Urinary bladder (tissue), 4 donors: Measurements from ENCODE around the gene TTC7B. TPM values are rescaled to one million over a fixed set of nuclear protein-coding genes. Genes with fewer than 3 reads are reported as not detected.

Experiments used
- DNase-seq: peaks from one replicate; pipeline ENCODE4 v3.0.0-alpha.2; 2015; ENCODE audit errors: extremely low spot score
- H3K27ac ChIP-seq: one replicate; pipeline ENCODE4 v1.5.1; 2013; ENCODE audit warnings: low read depth, mild to moderate bottlenecking, moderate library complexity
- H3K36me3 ChIP-seq: one replicate; pipeline ENCODE4 v1.6.1; 2013; ENCODE audit warnings: mild to moderate bottlenecking, moderate library complexity; ENCODE audit not compliant: insufficient read depth
- H3K4me1 ChIP-seq: one replicate; pipeline ENCODE4 v1.6.1; 2013; ENCODE audit warnings: mild to moderate bottlenecking, moderate library complexity; ENCODE audit not compliant: insufficient read depth
- H3K4me3 ChIP-seq: one replicate; pipeline ENCODE4 v1.5.1; 2013; ENCODE audit warnings: low read depth, low read length
- WGBS: extraction: QIAGEN DNeasy Blood & Tissue Kit; methylation state at CpG from one replicate; pipeline ENCODE4 v1.1.7; 2013; 5-methylcytosine and 5-hydroxymethylcytosine counted together
- polyA plus RNA-seq: library from polyadenylated mRNA; stranded (reverse); fragments of 200-250 nt; gene quantifications from one replicate; pipeline ENCODE4 v1.2.3, GENCODE V29; 2013
- total RNA-seq: library from RNA; depleted of rRNA; stranded (reverse); fragments of >200 nt; gene quantifications from one replicate; pipeline ENCODE4 v1.2.3, GENCODE V29; 2014
- donor health status: healthy with polysubstance abuse.
- donor health status: healthy.

TTC7B gene
- total and polyA plus RNA-seq, 2 donors, result 20.0 to 48.9 TPM

GRCh38 chr14:90760591-90761316 is 55.5 kb downstream of the TTC7B start:
- H3K27ac ChIP-seq, result no peak overlapping the region
- no peaks in the 10 kb centered on the region for H3K4me1 ChIP-seq
- H3K4me3 ChIP-seq, result no peak overlapping the region
- WGBS, result 88% methylated on average over 4 of the region's 4 CpGs
- no peak for DNase-seq
- no peaks in the 10 kb centered on the region for H3K36me3 ChIP-seq

GRCh38 chr14:90760078-90760444 is 56.2 kb downstream of the TTC7B start:
- no peak for DNase-seq
- H3K27ac ChIP-seq, result no peak overlapping the region
- H3K4me1 ChIP-seq, result no peaks in the 10 kb centered on the region
- WGBS, result 89% methylated on average over 4 of the region's 4 CpGs
- no peak overlapping the region for H3K4me3 ChIP-seq
- no peaks in the 10 kb centered on the region for H3K36me3 ChIP-seq

GRCh38 chr14:90759370-90760077 is 56.7 kb downstream of the TTC7B start:
- H3K36me3 ChIP-seq, result no peaks in the 10 kb centered on the region
- no peak overlapping the region for H3K27ac ChIP-seq
- H3K4me3 ChIP-seq, result no peak overlapping the region
- WGBS, result 79% methylated on average over 7 of the region's 7 CpGs
- H3K4me1 ChIP-seq, result no peaks in the 10 kb centered on the region
- DNase-seq, result no peak

- DNase-seq, result no peak
- no peak overlapping the region for H3K27ac ChIP-seq
- peak overlapping the region; percentile 44 for H3K4me3 ChIP-seq
- H3K4me1 ChIP-seq, result no peaks in the 10 kb centered on the region
- 16% methylated on average over 13 of the region's 13 CpGs for WGBS
- no peaks in the 10 kb centered on the region for H3K36me3 ChIP-seq
Observed at GRCh38 chr14:90758959-90759358, 57.3 kb downstream of the TTC7B start.

- Histone ChIP-seq H3K36me3 (no peaks in the 10 kb centered on the region), H3K4me1 (no peaks in the 10 kb centered on the region), H3K4me3 (peak overlapping the region; percentile 44), H3K27ac (peak overlapping the region; percentile 93)
- WGBS, result 3% methylated on average over 68 of the region's 71 CpGs
- DNase-seq, result peak; percentile 51
Observed at GRCh38 chr14:90758028-90758889, 58.0 kb downstream of the TTC7B start.

GRCh38 chr14:90757452-90757851 is 58.8 kb downstream of the TTC7B start:
- H3K4me3 ChIP-seq, result no peak overlapping the region
- H3K4me1 ChIP-seq, result no peaks in the 10 kb centered on the region
- H3K27ac ChIP-seq, result no peak overlapping the region
- no peaks in the 10 kb centered on the region for H3K36me3 ChIP-seq
- no peak for DNase-seq
- WGBS, result 81% methylated on average over 3 of the region's 3 CpGs

GRCh38 chr14:90756755-90757345 is 59.4 kb downstream of the TTC7B start:
- Histone ChIP-seq H3K4me3 (no peak overlapping the region), H3K4me1 (no peaks in the 10 kb centered on the region)

GRCh38 chr14:90755661-90756304 is 60.4 kb downstream of the TTC7B start:
- WGBS, result 79% methylated on average over 4 of the region's 4 CpGs
- no peaks in the 10 kb centered on the region for H3K4me1 ChIP-seq
- H3K36me3 ChIP-seq, result no peaks in the 10 kb centered on the region
- no peak overlapping the region for H3K27ac ChIP-seq
- DNase-seq, result no peak
- H3K4me3 ChIP-seq, result no peak overlapping the region

More at GRCh38 chr14:90756755-90757345, 59.4 kb downstream of the TTC7B start:
- Histone ChIP-seq H3K36me3 (no peaks in the 10 kb centered on the region), H3K27ac (no peak overlapping the region)
- WGBS, result 96% methylated on average over 10 of the region's 10 CpGs
- no peak for DNase-seq

- 91% methylated on average over 3 of the region's 3 CpGs for WGBS
Observed at GRCh38 chr14:90753456-90754005, 62.7 kb downstream of the TTC7B start.

GRCh38 chr14:90750701-90751100 is 65.5 kb downstream of the TTC7B start:
- WGBS, result 44% methylated on average over 1 of the region's 1 CpG
- Histone ChIP-seq H3K4me1 (no peaks in the 10 kb centered on the region), H3K36me3 (no peaks in the 10 kb centered on the region), H3K27ac (no peak overlapping the region), H3K4me3 (no peak overlapping the region)
- no peak for DNase-seq

More at GRCh38 chr14:90753456-90754005, 62.7 kb downstream of the TTC7B start:
- H3K36me3 ChIP-seq, result no peaks in the 10 kb centered on the region
- no peak overlapping the region for H3K4me3 ChIP-seq
- H3K27ac ChIP-seq, result no peak overlapping the region
- no peak for DNase-seq
- H3K4me1 ChIP-seq, result no peaks in the 10 kb centered on the region

- no peak overlapping the region for H3K4me3 ChIP-seq
Observed at GRCh38 chr14:90750191-90750590, 66.0 kb downstream of the TTC7B start.

GRCh38 chr14:90747909-90748308 is 68.3 kb downstream of the TTC7B start:
- Histone ChIP-seq H3K27ac (no peak overlapping the region), H3K36me3 (peaks cover 2% of the 10 kb centered on the region), H3K4me1 (no peaks in the 10 kb centered on the region), H3K4me3 (no peak overlapping the region)
- DNase-seq, result no peak

More at GRCh38 chr14:90750191-90750590, 66.0 kb downstream of the TTC7B start:
- Histone ChIP-seq H3K36me3 (no peaks in the 10 kb centered on the region), H3K27ac (no peak overlapping the region), H3K4me1 (no peaks in the 10 kb centered on the region)
- no peak for DNase-seq

GRCh38 chr14:90743826-90744225 is 72.4 kb downstream of the TTC7B start:
- WGBS, result 90% methylated on average over 10 of the region's 10 CpGs

More at GRCh38 chr14:90743826-90744225, 72.4 kb downstream of the TTC7B start:
- Histone ChIP-seq H3K27ac (no peak overlapping the region), H3K36me3 (peaks cover 2% of the 10 kb centered on the region), H3K4me3 (no peak overlapping the region), H3K4me1 (no peaks in the 10 kb centered on the region)
- no peak for DNase-seq
